DMS114 treated with DMSO at 0.1 percent for 48 hours (cell line): ENCODE data around the gene B9D1.
"Not testable (repeated sequence)": the region's sequence is repeated elsewhere in the genome, so short reads cannot be mapped to it uniquely, and the experiment has no call there.

Experiments
- DNase-seq: peaks from one replicate; lab custom pipeline; 2025; ENCODE audit not compliant: unreplicated experiment; lab: John Stamatoyannopoulos, UW

B9D1 gene

DNA sequence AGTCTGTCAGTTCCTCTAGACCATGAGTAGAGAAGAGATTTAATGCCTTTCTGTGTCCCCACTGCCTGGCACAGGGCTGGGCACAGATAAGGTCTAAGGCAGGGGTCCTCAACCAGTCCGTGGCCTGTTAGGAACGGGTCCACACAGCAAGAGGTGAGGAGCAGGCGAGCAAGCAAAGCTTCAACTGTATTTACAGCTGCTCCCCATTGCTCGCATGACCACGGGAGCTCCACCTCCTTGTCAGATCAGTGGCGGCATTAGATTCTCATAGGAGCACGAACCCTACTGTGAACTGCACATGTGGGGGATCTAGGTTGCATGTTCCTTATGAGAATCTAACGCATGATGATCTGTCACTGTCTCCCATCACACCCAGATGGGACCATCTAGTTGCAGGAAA, 1.8 kb downstream of the B9D1 start:
- DNase-seq: no peak

DNA sequence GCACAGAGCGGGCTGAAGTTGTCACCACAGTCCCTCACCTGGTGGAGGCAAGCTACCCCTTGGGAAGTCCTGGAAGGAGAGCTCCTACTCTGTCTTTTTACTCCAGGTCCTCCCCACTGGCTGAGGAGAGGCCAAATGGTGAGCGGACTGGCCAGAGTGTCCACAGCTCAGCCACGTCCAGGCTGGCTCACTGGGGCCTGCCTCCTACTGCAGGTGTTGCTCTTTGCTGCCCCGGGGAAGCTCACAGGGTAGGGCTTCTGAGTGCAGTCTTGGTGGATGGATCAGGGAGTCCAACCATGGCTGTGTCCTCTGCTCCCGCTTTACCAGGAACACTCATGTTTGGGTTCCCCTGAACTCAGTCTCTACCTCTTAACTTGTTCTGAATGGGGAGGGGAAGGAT, 2.7 kb downstream of the B9D1 start:
- DNase-seq: no peak

DNA sequence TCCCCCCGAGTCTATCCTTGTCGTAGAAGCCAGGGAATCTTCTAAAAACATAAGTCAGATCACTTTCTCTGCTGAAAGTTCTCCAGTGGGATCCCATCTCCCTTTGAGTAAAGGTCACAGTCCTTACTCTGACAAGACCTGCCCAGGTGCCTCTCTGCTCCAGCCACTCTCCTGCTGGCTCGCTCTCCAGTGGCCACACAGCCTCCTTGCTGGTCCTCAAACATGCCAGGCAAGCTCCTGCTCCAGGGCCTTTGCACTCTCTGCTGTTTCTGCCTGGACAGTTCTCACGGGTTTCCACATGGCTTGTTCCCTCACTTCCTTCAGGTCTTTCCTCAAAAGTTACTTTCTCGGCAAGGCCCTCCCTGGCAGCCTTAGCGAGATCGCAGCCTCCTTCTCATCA, 3.4 kb downstream of the B9D1 start:
- no peak for DNase-seq

DNA sequence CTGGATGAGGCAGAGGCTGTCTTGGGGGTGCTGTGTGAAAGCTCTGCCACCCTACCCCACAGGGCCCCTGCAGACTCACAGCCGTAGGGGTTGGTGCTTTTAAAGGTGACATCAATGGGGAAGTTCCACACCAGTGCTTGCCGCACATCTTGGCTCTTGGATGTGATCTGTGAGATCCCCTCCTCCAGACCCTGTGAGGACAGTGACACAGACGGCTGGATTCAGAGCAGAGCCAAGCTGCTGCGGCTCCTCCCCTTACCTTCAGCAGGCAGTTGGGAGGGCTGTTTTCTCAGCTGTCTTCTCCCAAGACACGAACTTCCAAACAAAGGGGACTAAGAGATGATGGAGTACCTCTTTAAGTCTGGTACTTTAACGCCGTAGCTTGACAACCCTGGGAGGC, 4.8 kb downstream of the B9D1 start:
- DNase-seq: no peak

DNA sequence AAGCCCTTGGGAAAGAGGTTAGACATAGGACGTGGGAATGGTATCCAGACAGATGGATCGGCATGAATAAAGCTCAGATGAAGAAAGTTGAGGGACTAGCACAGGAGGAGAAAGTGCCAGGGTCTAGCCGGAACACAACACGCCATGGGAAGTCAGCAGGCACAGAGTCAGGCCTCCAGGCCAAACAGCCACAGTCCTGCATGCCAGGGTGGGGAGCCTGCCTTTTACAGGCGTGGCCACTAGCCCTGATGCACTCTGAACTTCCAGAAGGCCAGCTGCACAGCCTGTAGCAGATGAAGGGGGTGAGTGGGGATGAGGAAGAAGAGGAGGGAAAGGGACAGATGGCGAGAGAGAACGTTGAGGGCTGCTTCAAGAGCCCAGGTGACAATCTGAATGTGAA, 5.2 kb downstream of the B9D1 start:
- DNase-seq: no peak

DNA sequence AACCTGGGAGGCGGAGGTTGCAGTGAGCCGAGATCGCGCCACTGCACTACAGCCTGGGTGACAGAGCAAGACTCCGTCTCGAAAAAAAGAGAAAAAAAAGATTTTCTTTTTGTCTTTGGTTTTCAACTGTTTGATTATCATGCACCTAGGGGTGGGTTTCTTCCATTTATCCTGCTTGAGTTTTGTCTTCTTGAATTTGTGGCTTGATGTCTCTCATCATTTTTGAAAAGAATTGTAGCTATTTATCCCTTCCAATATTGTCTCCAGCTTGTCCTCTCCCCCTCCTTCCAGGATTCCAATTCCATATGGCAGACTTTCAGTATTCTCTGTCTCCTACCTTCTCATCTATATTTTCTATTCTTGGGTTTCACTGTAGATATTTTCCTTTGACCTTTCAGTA, 7.8 kb downstream of the B9D1 start:
- no peak for DNase-seq

DNA sequence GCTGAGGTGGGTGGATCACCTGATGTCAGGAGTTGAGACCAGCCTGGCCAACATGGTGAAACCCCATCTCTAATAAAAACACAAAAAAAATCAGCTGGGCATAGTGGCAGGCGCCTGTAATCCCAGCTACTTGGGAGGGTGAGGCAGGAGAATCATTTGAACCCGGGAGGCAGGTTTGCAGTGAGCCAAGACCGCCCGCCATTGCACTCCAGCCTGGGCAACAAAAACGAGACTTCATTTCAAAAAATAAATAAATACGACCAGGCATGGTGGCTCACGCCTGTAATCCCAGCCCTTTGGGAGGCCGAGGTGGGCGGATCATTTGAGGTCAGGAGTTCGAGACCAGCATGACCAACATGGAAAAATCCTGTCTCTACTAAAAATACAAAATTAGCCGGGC, 9.1 kb downstream of the B9D1 start:
- not testable (repeated sequence) for DNase-seq

DNA sequence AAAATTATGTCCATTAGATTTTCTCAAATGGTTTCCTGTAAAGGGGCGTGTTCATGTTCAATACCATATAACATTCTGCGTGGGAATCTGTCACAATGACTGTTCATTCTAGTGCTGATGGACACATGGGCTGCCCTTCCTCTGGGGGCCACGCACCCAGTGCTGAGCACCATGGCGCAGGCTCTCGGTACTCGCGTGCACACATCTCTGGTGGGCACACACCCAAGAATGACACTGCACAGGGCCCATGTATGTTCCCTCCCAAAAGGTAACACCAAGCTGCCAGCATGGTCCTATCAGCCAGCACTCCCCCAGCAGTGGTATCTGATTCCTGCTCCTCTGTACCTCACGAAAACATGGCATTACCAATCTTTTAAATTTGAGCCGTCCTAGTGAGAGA, 13.7 kb downstream of the B9D1 start:
- no peak for DNase-seq

DNA sequence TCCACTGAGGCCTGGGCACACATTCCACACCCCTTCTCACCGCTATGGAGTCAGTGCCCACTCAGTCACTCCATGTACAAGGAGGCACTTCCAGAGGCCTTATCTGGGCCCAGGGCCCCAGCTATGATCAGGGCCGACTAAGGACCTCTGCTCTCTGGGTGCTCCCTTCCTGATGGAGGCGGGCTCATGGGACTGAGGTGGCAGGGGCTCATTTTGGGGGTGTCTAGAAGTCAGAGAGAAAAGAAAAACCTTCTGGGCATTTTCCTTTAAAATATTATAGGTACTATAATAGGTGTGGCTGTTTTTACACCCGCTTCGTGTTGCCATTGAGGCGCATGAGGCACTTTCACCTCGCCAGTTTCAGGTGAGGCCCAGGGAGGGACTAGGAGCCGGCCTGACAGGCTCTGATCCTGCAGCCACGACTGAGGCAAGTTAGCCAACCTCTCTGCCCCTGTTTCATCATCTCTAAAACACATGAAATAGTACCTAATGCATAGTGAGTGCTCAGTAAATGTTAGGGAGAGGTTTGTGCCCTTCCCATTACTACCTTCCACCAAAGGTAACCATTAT, 14.4 kb downstream of the B9D1 start:
- no peak for DNase-seq

DNA sequence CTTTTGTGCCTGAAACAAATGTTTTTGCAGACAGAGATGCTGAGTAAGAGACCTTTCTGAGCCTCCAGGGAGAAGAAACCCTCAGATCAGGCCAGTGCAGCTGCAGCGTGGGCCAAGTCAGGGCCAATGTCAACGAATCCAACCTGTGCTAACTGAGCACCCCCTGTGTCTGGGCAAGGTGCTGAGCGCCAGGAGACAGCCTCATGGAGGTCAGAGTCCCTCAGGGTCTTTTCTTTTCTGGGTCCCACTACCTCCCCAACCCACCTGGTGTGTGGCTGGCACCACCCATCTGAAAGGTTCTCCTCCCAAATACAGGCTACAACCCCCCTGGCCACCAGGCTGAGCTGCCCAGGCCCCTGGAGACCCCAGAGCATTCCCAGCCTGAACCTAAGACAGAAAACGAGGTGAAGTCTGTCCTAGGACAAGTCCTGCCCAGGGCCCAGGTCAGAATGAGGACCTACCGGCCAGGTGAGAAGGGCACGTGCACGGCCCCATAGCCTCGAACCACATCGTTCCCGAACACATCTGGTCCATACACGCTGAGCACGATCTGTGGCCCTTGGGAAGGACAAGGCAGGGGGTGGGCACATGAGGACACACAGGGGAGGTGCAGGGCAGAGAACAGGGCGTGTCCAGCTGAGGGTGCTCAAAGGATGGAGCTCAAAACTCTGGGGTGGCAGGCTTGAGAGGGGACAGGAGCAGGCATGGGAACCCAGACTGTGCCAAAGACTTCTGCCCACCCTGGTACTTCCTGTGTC, 15.0 kb downstream of the B9D1 start:
- no peak for DNase-seq

DNA sequence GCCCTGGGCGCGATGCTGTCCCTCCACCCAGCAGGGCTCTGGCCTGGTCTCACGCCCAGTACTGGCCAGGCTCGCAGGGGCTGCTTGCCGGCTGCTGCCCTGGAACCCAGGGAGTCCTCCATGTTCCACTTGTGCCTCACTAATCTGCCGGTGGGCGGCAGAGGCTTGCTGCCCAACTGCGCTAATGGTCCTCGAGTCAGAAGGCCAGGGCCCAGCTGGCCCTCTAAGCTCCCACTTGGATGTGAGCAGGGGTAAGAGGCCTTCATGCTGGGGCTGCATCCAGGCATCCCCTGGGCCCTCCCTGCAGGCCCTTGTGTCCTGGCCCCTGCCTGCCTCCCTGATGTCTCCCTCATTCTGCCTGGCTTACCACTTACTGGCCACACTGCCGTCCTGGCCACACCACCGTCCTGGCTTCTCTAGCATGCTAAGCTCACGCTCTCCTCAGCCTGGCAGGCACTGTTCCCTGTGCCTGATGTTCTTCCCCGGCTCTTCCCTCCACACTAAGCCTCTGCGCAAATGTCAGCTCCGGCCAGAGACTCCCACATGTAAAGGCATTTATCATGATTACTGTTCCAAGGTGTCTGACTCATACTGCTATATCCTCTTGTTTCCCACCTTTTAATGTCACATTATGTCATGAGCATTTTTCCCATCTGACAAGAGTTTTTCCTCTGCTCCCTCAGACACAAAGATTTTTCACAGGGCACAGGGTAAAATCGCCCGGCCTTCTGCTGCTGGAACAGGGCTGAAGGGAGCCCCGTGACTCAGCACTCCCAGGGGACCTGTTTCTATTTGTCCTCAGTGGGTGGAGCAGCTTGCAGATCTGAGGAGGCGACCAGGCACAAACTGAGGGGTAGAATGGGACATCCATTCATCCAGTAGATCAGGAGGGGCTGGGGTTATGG, 15.9 kb downstream of the B9D1 start:
- DNase-seq: no peak

DNA sequence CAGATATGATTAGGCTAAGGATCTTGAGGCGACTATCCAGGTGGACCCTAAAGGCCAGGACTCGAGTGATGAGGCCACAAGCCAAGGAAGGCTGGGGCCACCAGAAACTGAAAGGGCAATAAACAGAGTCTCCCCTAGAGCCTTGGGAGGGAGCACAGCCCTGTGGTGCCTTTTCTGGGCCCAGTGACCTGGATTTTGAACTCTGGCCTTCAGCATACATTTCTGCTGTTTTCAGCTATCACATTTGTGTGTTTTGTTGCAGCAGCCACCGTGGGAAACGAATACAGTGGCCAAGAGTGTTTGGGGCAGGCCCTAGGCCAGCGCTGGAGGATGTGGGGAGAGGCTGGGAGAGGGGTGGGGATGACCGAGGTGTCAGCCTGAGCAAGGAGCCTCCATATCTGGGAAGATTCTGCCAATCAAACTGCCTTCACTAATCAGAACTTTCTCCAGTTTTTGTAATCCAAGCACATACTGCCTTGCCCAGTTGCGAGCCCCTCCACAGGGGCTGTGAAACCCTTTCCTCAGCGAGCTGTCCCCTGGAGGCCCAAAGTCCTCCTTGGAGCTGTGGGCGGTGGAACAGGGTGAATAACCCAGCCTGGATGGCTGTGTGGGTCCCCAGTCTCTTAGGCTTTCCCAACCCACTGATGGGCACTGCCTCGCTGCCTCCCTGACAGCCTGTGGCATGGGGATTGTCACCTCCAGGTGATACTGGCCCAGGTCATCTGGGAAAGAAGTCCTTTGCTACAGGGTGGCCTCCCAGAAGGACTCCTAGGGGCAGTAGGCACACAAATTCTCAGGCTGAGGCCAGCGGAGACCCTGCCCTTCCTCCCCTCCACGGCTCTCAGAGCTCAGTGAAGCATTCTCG, 16.8 kb downstream of the B9D1 start:
- no peak for DNase-seq

DNA sequence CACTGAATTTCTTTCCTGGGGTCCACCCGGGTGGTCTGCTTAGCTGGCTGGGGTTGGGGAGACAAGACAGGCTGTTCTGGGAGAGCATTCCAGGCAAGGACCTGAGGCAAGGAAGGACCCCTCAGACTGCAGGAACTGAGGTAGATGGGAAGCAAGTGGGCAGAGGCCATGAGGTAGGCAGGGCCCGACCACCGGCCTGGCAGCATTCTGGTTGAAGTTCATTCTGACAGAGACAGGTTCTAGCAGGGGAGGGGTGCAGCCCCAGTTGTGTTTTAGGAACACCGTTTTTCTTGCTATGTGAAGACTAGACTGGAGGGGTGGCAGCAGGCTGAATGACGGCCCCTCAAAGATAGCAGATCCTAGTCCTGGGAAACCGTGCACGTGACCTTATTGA, 17.5 kb downstream of the B9D1 start:
- no peak for DNase-seq

DNA sequence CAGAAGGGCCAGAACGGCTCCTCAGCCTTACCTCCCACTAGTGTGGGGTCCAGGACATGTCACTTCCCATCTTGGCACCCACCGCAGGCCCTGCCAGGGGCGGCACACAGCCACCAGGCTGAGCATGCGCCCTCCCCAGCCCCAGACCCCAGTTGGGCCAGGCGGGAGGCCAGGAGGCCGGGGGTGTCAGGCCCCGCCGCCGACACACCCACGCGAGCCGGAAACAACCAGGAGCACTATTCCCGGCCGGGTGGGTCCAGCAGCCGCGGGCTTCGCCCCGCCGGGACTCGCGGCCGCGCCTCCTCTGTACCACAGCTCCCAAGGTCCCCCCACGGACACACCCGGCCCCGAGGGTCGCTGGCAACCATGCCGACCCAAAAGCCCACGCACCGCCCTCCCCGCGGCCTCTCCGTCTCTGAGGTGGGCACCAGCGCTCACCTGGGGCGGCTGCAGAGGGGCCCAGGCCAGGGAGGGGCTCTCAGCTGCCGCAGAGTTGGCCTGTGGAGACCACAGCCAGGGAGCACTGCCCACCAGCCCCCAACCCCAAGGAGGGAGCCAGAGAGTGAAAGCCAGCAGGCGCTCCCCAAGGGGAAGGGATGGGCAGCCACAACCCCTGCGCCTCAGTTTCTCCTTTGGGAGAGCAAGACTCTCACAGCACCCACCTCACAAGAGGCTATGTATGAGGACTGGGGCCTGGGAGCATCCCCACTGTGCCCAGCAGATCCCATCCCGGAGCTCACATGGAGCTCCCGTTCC, 18.0 kb downstream of the B9D1 start:
- DNase-seq: no peak

DNA sequence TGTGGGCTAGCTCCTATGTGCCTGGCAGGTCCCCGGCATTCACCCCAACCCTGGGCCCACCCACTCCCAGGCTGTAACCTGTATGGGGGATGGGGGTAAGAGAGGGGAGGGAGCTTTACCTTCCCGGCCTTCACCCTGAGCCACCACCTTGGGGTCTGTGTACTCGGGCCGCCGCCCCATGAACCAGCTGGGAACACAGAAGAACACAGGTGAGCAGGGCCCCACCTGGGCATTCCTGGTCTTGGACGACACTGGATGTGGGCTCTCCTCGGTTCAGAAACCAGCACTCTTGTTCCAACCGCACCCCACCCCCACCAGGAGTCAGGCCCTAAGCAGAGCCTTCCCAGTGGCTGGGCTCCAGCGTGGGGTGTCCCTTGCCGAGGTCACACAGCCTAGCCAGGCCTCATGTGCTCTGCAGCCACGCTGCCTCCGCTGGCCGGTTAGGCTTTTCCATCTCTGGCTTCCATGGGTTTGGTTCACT, 18.8 kb downstream of the B9D1 start:
- DNase-seq: no peak

DNA sequence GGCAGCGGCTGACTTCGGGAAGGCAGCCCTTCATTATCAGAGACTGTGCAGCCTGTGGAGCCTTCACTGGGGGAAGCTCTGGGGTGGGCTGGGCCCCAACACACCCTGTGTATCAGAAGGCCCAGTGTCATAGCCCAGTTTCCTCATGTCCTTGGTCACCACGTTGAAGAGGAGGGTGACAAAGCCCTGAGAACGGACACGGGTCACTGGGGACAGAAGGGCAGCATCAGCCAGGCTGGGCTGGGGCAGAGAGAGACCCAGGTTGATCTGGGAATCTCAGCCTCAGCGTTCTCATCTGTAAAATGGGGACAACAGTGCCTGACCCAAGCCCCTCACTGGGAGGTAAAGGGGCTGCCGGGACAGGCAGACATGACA, 19.3 kb downstream of the B9D1 start:
- DNase-seq: no peak

DNA sequence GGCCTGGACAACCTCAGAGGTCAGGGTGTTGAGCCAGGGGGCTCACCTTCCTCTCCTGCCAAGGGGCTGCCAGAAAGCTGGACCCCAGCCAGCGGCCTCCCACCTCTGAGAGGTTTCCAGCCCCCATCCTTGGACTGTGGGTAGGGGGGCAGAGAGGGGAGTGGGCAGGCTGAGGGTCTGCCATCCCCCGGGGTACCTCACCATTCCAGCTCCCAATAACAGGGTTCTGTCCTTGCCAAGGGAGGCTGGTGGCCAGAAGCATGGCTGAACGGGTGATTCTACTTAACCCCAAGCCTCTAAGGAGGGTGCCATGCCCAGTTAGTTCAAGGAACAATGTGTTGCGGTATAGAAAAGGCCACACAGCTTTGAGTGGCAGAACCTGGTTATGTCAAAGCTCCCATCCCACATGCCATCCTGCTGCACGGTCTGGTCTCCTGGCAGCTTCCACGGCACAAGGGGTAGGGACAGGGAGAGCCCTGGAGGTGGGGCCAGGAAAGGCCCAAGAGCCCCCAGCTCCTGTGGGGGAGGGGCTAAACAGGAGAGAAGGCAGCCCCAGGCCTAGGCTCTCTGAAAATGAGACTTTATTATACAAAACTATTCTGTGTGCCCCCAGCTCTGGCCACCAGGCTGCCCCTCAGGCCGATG, 19.8 kb downstream of the B9D1 start:
- no peak for DNase-seq

DNA sequence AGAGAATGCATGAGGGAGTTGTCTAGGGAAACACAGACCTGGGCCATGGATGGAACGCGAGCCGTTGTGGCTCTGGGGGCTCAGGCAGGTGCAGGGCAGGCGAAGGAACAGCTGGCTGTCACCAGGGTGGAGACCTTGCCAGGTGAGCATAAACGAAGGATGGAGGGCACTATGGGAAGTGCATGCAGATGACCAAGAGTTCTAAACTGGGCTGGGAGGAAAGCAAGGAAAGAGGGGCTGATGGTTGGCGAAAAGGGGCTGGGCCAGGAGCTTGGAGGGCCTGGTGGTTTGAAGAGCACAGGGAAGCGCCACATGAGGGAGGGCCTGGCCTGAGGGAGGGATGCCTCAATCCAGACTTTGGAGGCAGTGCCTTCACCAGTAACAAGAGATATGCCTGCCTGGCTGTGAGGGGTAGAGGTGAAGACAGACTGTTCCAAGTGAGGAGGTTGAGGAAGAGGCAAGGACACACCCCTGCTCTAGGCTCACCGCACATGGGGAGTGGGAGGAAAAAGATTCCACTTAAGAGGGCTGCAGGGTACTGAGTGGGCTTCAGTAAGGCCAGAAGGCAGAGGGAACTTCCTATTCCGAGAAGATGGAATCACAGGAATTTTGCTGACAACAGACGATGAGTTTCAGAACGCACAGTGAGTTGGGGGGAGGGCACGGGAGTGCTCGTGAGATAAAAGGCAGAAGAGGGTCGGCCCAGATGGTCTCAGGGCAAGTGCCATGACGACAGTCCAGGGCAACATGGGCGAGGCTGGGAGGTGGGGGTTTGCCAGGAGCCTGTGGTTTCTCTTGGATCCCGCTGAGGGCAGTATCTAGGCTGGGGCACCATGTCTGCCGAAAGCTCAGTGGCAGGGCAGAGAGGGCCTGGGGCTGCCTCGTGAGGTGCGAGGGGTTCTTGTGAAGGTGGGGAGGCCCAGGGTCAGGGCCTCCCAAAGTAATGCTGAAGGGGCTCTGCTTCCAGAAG, 20.6 kb downstream of the B9D1 start:
- DNase-seq: no peak

DNA sequence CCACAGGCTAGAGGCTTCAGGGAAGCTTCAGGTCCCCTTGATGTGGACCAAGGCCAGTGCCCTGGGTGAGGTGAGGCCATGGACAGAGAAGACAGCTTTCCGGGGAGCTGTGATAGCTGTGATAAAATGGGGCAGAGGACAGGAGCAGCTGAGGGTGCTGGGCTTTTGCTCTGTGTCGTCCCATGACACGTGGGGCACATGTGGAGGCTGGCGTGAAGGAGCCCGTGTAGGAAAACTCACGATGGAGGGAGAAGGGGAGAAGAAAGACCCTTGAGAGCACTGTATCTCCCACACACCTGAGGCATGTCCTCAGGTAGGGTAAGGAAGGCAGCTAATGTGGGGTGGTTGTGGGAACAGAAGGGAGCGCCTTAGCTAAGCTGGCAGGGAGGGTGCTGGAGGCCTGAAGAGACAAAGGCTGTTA, 21.3 kb downstream of the B9D1 start:
- DNase-seq: no peak
